GM19463 (cell line): ENCODE results near the gene MARCHF10.

Experiments used
- ATAC-seq: cut with Tn5 transposase; IDR thresholded peaks from one replicate; pipeline ENCODE4 v1.9.1; 2021; ENCODE audit warnings: mild to moderate bottlenecking, moderate library complexity; ENCODE audit not compliant: unreplicated experiment

The MARCHF10 gene

GRCh38 chr17:62720126-62720850 lies 87.8 kb downstream of the MARCHF10 start:
- no peak for ATAC-seq

DNA sequence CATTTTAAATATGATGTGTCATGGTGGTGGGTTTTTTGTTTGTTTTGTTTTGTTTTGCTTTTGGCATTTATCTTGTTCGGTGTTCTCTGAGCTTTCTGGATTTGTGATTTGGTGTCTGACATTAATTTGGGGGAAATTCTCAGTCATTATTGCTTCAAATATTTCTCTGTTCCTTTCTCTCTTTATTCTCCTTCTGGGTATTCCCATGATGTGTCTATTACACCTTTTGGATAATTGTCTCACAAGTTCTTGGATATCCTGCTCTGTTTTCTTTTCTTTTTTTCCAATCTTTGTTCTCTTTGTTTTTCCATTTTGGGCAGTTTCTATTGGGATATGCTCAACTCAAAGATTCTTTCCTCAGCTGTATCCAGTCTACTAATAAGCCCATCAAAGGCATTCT lies 88.5 kb downstream of the MARCHF10 start:
- no peak for ATAC-seq

DNA sequence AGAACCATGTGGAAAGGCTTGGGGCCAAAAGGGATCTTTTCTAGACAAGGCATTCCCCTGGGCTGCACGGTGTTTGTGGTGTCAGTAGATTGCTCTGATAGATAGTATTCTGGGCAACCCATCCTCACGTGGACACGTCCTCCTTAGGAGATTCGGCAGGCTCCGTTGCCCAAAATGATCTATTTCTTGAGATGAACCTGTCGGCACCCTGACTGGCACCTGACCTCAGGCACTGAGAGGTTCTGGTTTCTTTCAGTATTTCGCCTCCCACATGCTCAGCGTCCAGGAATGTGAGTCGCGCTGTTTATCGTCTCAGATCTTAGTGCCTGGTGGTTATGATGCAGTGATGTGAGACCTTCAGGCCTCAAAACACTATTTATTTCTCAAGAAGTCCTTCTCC lies 89.7 kb downstream of the MARCHF10 start:
- ATAC-seq = no peak

DNA sequence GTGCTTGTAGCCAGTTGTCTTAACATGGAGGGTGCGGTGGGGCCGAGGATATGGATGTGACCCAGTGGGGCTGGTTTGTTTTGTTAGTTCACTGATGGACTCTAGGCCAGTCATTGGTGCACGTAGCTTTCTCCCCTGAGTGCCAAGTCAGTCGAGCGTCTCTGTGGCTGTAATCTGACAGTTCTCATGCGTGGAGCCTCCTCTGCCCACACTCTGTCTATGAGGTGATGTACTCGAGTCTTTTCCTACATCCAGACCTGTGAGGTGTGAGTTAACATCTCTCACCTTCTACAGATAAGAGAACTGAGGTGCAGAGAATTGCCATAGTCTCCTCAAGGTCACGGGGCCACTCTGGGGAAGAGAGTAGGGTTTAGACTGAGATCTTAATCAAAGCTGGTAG lies 90.2 kb downstream of the MARCHF10 start:
- no peak for ATAC-seq

- no peak for ATAC-seq
Measured at GRCh38 chr17:62717589-62717855, 90.6 kb downstream of the MARCHF10 start.

- no peak for ATAC-seq
Measured at GRCh38 chr17:62716834-62717588, 91.1 kb downstream of the MARCHF10 start.

DNA sequence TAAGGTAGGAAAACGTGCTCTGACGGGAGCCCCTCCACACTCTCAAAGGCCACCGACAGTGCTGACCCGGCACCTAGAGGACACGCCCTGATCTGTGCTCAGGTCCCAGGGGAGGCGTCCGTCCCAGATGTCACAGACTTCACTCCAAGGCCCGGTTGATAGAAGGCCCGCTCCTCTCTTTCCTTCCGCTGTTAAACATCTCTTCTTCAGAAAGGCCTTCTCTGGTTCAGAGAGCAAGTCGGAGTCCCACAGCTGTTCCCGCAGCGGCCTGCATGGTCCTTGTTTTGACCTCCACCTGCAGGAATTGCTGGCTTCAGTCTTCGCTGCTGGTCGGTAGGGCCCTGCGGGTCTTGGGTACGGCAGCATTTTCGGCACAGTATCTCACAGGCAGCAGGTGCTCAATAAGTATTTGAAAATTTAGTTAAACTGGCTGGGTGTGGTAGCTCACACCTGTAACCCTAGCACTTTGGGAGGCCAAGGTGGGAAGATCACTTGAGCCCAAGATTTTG lies 92.2 kb downstream of the MARCHF10 start:
- ATAC-seq = no peak

GRCh38 chr17:62714016-62714777 lies 93.9 kb downstream of the MARCHF10 start:
- no peak for ATAC-seq

GRCh38 chr17:62713086-62713881 lies 94.8 kb downstream of the MARCHF10 start:
- no peak for ATAC-seq

GRCh38 chr17:62712171-62712581 lies 95.9 kb downstream of the MARCHF10 start:
- no peak for ATAC-seq

DNA sequence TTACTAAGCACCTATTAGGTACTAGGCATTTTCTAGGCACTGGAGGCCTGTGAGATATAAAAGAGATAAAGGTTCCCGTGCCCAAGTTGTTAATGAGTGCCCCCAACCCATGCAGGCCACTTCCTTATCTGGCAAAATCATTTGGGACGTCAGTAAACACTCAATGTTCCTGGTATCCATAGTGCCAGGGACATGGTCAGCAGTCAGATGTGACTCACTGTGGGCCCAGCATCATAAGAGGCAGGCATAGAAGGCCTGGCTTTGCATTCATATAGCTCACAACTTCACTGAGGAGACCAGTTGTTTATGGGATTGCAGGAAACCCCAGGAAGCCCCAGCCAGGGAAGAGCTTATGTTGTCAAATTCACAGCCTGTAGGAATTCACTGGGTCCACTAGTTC lies 99.5 kb downstream of the MARCHF10 start:
- no peak for ATAC-seq

- no peak for ATAC-seq
Measured at GRCh38 chr17:62707425-62707739, 100.7 kb downstream of the MARCHF10 start.

DNA sequence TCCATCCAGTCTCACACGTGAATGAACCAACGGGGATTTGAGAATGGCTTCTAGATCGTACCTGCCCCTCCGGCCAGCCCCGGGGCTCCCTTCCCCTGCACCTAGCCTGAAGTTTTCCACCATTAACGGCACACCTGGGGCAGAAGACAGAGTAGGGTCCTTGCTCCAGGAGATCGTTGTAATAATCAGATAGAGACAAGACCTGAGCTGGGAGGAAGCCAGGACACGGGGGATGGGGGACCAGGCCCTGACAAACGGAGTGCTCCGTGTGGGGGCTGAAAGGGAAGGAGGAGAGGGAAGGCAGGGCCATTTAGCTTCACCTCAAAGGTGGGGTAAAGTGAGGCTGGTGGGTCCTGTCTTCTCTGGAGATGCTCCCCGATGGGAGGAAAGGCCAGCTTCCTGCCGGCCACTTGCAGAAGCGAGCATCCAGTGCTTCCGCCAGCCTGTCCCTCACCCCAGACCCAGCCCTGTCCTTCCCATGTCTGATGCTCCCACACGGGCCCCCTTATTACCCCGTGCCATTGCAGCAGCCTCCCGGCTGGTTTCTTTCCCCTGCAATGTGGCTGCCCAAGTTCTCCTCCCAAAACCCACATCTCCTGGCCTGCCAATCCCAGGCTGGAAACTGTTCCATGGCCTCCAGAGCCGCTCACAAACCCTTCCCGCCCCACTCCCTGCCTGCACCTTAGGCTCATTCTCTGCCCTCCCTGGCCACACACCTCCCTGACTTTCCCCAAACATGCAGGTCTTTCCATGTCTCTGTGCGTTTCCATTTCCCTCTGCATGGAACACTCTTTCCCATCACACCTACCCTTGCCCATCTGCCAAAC lies 101.3 kb downstream of the MARCHF10 start:
- no peak for ATAC-seq

DNA sequence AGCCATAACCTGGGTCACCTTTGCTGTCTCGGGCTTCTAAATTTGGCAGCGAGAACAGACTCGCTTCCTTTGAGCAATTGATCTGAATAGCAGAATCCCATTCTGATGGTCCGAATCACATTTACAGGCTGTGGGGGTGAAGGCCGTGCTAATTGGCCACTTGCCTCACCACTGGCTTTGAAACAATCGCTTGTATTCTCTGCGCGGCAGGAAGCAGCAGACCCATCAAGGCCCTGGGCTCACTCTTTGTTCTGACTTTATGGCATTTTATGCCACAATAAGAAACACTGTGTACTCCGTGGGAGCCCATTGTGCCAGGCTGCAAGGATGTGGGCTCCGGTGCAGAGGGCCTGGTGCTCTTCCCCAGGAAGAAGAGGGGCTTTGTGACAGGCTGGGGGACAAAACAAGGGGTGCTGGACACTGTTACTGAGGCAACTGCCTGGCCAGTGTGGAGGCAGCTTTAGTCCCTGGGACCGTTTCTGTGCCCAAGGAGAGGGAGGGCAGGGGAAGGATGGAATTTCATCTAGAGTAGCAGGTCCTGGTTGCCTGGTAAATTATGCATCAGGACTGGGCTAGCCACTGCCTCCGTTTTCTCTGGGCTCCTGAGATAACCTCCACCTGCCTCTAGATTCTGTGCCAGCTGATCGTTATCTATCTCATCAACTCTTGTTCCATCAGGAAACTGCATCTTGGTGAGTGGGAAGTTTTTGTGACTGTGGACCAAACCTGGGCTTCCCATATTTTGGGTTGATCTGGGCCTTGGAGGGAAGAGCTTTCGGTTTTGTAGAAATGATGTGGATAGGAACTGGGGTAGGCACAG lies 102.1 kb downstream of the MARCHF10 start:
- ATAC-seq = no peak

- no peak for ATAC-seq
Measured at GRCh38 chr17:62705156-62705777, 102.8 kb downstream of the MARCHF10 start.

- ATAC-seq = no peak
Measured at GRCh38 chr17:62704381-62704971, 103.6 kb downstream of the MARCHF10 start.

GRCh38 chr17:62703776-62704380 lies 104.2 kb downstream of the MARCHF10 start:
- ATAC-seq = peak; percentile 85

DNA sequence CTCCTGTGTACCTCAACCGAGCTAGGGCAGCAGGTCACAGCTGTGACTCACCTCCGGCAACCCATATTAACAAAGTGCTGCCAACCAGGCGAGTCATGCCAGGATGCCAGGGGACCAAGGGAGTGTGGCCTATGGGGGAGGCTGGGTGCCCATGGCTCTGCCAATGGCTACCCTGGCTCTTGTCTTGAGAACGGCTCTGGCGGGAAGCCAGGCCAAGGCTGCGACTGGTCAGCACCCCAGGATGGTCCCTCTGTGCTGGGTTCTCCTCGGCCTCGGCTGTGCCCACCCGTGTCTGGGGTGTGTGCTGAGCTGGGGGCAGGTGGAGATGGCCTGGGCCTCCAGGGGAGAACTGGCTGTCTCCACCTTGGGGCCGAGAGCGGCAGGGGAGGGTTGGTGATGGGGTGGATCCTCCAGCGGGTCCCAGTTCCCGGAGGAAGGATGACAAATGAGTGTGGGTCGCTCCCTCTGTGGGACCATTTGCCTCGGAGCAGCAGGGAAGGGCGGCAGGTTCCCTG lies 104.8 kb downstream of the MARCHF10 start:
- ATAC-seq = no peak
